ENCODE data around the gene HMCN1. TPM values are rescaled to one million over a fixed set of nuclear protein-coding genes. Genes with fewer than 3 reads are reported as not detected.

Gene HMCN1
- total and polyA plus RNA-seq, 4 experiments from 2014 or later = 0.19 to 0.29 TPM; not detected in 2

DNA sequence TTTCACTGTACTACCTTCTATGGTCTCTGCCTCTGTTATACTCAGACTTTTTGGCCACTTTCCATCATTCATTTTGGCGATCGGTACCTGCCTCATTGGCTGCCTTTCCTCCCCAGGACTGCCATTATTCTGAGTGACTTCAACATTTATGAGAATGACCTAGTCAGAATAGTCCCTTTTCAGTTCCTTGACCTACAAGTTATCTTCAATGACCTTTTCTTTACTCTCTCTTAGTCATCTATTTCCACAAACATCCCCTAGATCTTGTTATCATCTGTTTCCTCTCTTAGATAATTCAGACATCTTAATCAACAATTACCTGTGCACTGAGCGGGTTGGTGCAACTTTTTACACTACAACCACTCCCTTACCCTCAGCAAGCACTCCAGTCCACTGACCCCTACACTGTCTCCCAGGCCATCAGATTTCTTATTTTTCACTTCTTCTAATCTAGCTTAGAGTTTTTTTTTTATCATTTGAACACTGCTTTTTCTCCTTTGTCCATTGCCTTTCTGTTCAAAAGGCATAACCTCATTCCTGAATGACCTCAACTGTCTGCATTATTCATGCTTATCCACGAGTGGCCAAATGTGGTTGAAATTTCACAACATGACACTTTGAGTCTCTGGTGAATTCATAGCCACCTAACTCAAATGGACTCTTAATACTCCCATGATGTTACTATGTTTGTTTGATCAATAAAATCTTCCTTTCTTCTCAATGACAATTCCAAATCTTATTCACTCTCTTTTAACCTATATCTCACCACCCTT is 112.7 kb downstream of the HMCN1 start:
- no peaks in the 10 kb centered on the region for H3K36me3 ChIP-seq (ENCODE audit: insufficient read depth, low read length)
- POLR2A ChIA-PET (ENCODE audit: partially characterized antibody) = no interaction called here
- H3K9me3 ChIP-seq (ENCODE audit: control insufficient read depth in 1 of 2, low read length in 2 of 2) = no peaks in the 10 kb centered on the region
- intact Hi-C loops (cut with micrococcal nuclease) = no loop called here
- Mint-ChIP-seq H3K27ac (no peak overlapping the region), H3K36me3 (no peaks in the 10 kb centered on the region), H3K27me3 (peaks cover 1 to 2% of the 10 kb centered on the region in 2 donors), H3K9me3 (no peaks in the 10 kb centered on the region), H3K4me3 (no peak overlapping the region), H3K4me1 (no peaks in the 10 kb centered on the region)
- H3K27me3 ChIP-seq (ENCODE audit: insufficient read depth, low read length) = no peaks in the 10 kb centered on the region
- H3K4me3 ChIP-seq (ENCODE audit: low read length in 2 of 2) = no peak overlapping the region
- no peak overlapping the region for H3K27ac ChIP-seq (ENCODE audit: low read depth, low read length)
- no peak for DNase-seq
- H3K4me1 ChIP-seq (ENCODE audit: insufficient read depth, low read length) = no peaks in the 10 kb centered on the region
- CTCF ChIA-PET (ENCODE audit: partially characterized antibody) = no interaction called here

DNA sequence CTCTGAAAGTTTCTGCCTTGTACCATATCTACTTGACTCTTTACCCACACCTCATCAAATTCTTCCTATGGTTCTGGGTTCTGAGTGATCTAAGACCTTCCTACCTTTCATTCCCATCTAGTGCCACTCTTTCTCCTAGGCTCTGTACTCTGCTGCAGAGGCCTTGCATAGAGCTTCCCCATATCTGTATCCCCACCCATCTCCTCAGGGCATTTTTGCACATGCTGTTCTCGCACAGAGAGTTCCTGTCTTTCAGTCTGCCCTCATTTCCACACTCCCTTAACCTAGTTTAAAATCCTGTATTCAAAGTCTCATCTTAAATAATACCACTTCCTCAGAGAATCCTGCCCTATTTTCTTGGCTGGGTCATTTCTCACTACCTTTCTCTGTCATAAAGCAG is 114.8 kb downstream of the HMCN1 start:
- no peaks in the 10 kb centered on the region for H3K9me3 ChIP-seq (ENCODE audit: control insufficient read depth in 1 of 2, low read length in 2 of 2)
- CTCF ChIA-PET (ENCODE audit: partially characterized antibody) = no interaction called here
- no peak for DNase-seq
- Mint-ChIP-seq H3K4me3 (no peak overlapping the region), H3K4me1 (no peaks in the 10 kb centered on the region), H3K27ac (no peak overlapping the region), H3K9me3 (no peaks in the 10 kb centered on the region), H3K27me3 (no peaks in the 10 kb centered on the region), H3K36me3 (no peaks in the 10 kb centered on the region)
- no peak overlapping the region for H3K4me3 ChIP-seq (ENCODE audit: low read length in 2 of 2)
- intact Hi-C loops (cut with micrococcal nuclease) = no loop called here
- no peaks in the 10 kb centered on the region for H3K4me1 ChIP-seq (ENCODE audit: insufficient read depth, low read length)
- no peaks in the 10 kb centered on the region for H3K36me3 ChIP-seq (ENCODE audit: insufficient read depth, low read length)
- POLR2A ChIA-PET (ENCODE audit: partially characterized antibody) = no interaction called here
- H3K27ac ChIP-seq (ENCODE audit: low read depth, low read length) = no peak overlapping the region
- H3K27me3 ChIP-seq (ENCODE audit: insufficient read depth, low read length) = no peaks in the 10 kb centered on the region

DNA sequence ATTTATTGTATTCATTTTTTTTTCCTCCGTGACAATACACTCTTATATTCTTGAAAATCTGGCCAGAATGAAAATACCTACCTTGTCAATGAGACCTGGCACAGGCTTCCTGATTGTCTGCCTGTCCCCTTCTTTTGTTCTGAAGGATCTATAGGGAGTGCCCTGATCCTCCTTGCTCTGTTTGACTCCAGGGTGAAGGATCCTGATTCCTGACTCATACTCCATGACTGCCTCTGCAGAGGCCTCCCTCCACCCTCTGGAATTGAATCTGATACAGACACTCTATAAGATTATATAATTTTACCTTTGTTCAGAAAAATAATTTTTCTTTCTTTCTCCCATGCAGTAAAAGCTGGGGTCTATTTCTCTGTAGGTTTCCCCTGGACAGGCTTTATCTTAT is 116.2 kb downstream of the HMCN1 start:
- Mint-ChIP-seq H3K36me3 (no peaks in the 10 kb centered on the region), H3K4me3 (no peak overlapping the region), H3K4me1 (no peaks in the 10 kb centered on the region), H3K9me3 (no peaks in the 10 kb centered on the region), H3K27ac (no peak overlapping the region), H3K27me3 (no peaks in the 10 kb centered on the region)
- no peaks in the 10 kb centered on the region for H3K4me1 ChIP-seq (ENCODE audit: insufficient read depth, low read length)
- no peaks in the 10 kb centered on the region for H3K36me3 ChIP-seq (ENCODE audit: insufficient read depth, low read length)
- no peak overlapping the region for H3K4me3 ChIP-seq (ENCODE audit: low read length in 2 of 2)
- ChIA-PET POLR2A (ENCODE audit: partially characterized antibody) (no interaction called here), CTCF (ENCODE audit: partially characterized antibody) (no interaction called here)
- no peaks in the 10 kb centered on the region for H3K27me3 ChIP-seq (ENCODE audit: insufficient read depth, low read length)
- DNase-seq = no peak
- intact Hi-C loops (cut with micrococcal nuclease) = no loop called here
- H3K9me3 ChIP-seq (ENCODE audit: control insufficient read depth in 1 of 2, low read length in 2 of 2) = no peaks in the 10 kb centered on the region
- H3K27ac ChIP-seq (ENCODE audit: low read depth, low read length) = no peak overlapping the region

DNA sequence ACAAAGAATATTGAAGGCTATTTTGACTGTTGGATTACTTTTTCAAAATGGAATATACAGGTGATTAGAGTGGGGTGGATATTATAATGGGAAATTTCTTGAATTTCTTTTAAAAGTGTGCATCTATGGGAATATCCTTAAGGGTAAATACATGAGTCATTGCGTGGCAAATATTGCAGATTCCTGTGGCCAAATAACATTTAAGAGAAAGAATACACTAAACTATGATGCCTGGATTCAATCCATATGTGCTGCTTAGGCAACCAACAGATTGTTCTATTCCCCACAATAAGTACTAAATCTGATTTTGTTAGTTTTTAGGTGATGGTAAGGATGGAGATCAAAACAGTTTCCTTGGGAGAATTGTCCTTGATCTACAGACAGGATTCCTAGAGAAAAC is 119.5 kb downstream of the HMCN1 start:
- DNase-seq = no peak
- Histone ChIP-seq H3K27ac (ENCODE audit: low read depth, low read length) (no peak overlapping the region), H3K27me3 (ENCODE audit: insufficient read depth, low read length) (no peaks in the 10 kb centered on the region), H3K36me3 (ENCODE audit: insufficient read depth, low read length) (no peaks in the 10 kb centered on the region), H3K4me3 (ENCODE audit: low read length in 2 of 2) (no peak overlapping the region), H3K9me3 (ENCODE audit: control insufficient read depth in 1 of 2, low read length in 2 of 2) (no peaks in the 10 kb centered on the region), H3K4me1 (ENCODE audit: insufficient read depth, low read length) (no peaks in the 10 kb centered on the region)
- no peaks in the 10 kb centered on the region for H3K27me3 Mint-ChIP-seq
- no peaks in the 10 kb centered on the region for H3K9me3 Mint-ChIP-seq
- no peaks in the 10 kb centered on the region for H3K36me3 Mint-ChIP-seq
- no peak overlapping the region for H3K27ac Mint-ChIP-seq
- POLR2A ChIA-PET (ENCODE audit: partially characterized antibody) = no interaction called here
- intact Hi-C loops (cut with micrococcal nuclease) = no loop called here
- CTCF ChIA-PET (ENCODE audit: partially characterized antibody) = no interaction called here
- no peak overlapping the region for H3K4me3 Mint-ChIP-seq
- H3K4me1 Mint-ChIP-seq = no peaks in the 10 kb centered on the region

DNA sequence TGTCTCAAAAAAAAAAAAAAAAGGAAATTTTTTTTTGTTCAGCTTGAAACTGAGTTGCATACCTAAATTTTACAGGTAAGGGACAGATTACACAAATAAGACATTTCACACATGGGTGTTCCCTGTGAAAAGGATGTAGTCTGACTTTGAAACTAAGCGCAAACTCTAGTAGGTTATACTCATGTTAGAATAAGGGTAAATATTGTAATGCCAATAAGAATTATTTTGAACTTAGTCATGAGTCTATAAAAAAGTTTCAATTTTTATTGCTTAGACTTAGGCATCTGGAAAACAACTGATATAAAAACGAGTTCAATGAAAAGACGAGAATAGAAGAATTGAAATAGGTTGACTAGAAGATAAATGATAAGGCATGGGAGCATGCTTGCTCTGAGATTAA is 122.3 kb downstream of the HMCN1 start:
- Histone ChIP-seq H3K27me3 (ENCODE audit: insufficient read depth, low read length) (no peaks in the 10 kb centered on the region), H3K27ac (ENCODE audit: low read depth, low read length) (no peak overlapping the region), H3K4me3 (ENCODE audit: low read length in 2 of 2) (no peak overlapping the region), H3K36me3 (ENCODE audit: insufficient read depth, low read length) (no peaks in the 10 kb centered on the region), H3K9me3 (ENCODE audit: control insufficient read depth in 1 of 2, low read length in 2 of 2) (no peaks in the 10 kb centered on the region), H3K4me1 (ENCODE audit: insufficient read depth, low read length) (no peaks in the 10 kb centered on the region)
- no peak overlapping the region for H3K27ac Mint-ChIP-seq
- peaks cover 0 to 2% of the 10 kb centered on the region in 2 donors for H3K27me3 Mint-ChIP-seq
- no peak overlapping the region for H3K4me3 Mint-ChIP-seq
- no peaks in the 10 kb centered on the region for H3K4me1 Mint-ChIP-seq
- DNase-seq = no peak
- ChIA-PET POLR2A (ENCODE audit: partially characterized antibody) (no interaction called here), CTCF (ENCODE audit: partially characterized antibody) (no interaction called here)
- H3K9me3 Mint-ChIP-seq = no peaks in the 10 kb centered on the region
- no peaks in the 10 kb centered on the region for H3K36me3 Mint-ChIP-seq
- intact Hi-C loops (cut with micrococcal nuclease) = no loop called here

DNA sequence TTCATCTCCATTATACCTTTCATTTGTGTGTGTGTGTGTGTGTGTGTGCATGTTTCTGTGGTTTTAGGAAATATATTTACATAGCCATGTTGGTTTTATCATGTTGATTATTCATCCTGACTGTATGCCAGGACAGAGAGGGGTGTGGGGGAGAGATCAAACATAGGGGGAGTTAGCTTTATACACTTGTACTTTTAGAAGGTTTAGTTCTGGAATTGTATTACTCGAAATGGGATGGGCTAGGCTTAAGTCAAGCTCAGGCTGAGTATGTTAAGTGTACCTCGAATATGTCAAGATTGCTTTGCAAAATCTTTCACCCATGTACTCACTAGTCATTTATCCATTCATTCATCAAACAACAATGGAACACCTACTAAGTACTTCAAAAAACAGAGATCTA is 123.3 kb downstream of the HMCN1 start:
- Histone ChIP-seq H3K27me3 (ENCODE audit: insufficient read depth, low read length) (no peaks in the 10 kb centered on the region), H3K9me3 (ENCODE audit: control insufficient read depth in 1 of 2, low read length in 2 of 2) (no peaks in the 10 kb centered on the region), H3K36me3 (ENCODE audit: insufficient read depth, low read length) (no peaks in the 10 kb centered on the region), H3K4me3 (ENCODE audit: low read length in 2 of 2) (no peak overlapping the region), H3K4me1 (ENCODE audit: insufficient read depth, low read length) (no peaks in the 10 kb centered on the region), H3K27ac (ENCODE audit: low read depth, low read length) (no peak overlapping the region)
- no peak for DNase-seq
- ChIA-PET CTCF (ENCODE audit: partially characterized antibody) (no interaction called here), POLR2A (ENCODE audit: partially characterized antibody) (no interaction called here)
- Mint-ChIP-seq H3K27me3 (peaks cover 2% of the 10 kb centered on the region in 2 donors), H3K9me3 (no peaks in the 10 kb centered on the region), H3K36me3 (no peaks in the 10 kb centered on the region), H3K4me3 (no peak overlapping the region), H3K4me1 (no peaks in the 10 kb centered on the region), H3K27ac (no peak overlapping the region)
- intact Hi-C loops (cut with micrococcal nuclease) = no loop called here

DNA sequence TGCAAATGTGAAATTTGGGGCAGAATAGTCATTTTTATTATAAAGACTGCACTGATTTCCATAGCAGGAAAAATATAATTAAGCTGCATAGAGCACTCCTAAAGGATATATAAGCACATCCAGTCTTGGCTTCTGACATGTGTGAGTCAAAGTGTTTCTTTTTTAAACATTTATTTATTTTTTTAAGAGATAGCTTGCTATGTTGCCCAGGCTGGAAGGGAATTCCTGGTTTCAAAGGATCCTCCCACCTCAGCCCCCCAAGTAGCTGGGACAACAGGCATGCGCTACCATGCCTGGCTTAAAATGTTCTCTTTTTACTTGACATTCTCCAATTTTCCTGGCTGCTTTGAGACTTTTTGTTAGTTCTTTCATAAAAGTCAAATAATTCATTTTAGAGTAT is 126.1 kb downstream of the HMCN1 start:
- H3K4me3 ChIP-seq (ENCODE audit: low read length in 2 of 2) = no peak overlapping the region
- POLR2A ChIA-PET (ENCODE audit: partially characterized antibody) = no interaction called here
- CTCF ChIA-PET (ENCODE audit: partially characterized antibody) = no interaction called here
- no peak overlapping the region for H3K27ac Mint-ChIP-seq
- no peaks in the 10 kb centered on the region for H3K9me3 ChIP-seq (ENCODE audit: control insufficient read depth in 1 of 2, low read length in 2 of 2)
- no peaks in the 10 kb centered on the region for H3K36me3 Mint-ChIP-seq
- DNase-seq = no peak
- H3K4me1 Mint-ChIP-seq = no peaks in the 10 kb centered on the region
- H3K27me3 ChIP-seq (ENCODE audit: insufficient read depth, low read length) = no peaks in the 10 kb centered on the region
- no peak overlapping the region for H3K4me3 Mint-ChIP-seq
- H3K36me3 ChIP-seq (ENCODE audit: insufficient read depth, low read length) = no peaks in the 10 kb centered on the region
- H3K27me3 Mint-ChIP-seq = peaks cover 2 to 4% of the 10 kb centered on the region in 2 donors
- intact Hi-C loops (cut with micrococcal nuclease) = no loop called here
- no peaks in the 10 kb centered on the region for H3K4me1 ChIP-seq (ENCODE audit: insufficient read depth, low read length)
- no peaks in the 10 kb centered on the region for H3K9me3 Mint-ChIP-seq
- H3K27ac ChIP-seq (ENCODE audit: low read depth, low read length) = no peak overlapping the region

DNA sequence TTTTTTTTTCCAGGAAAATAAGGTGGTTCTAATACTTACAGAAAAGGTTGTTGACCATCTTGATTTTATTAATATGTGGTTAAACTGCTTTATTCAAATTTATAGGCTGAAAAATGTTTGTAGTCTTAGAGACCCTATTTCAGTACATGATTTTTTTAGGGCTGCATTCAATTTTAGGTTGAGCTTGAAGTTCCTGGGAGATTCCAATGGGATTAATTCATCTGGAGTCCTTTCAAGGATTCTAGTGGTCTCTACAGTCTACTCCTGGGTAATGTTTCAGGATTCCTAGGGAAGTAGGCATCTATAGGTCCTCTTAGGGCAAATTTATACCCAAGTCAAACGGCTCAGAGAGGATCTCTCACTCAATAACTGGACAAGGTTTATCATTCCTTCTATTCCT is 126.7 kb downstream of the HMCN1 start:
- Mint-ChIP-seq H3K4me3 (no peak overlapping the region), H3K27me3 (peaks cover 2 to 4% of the 10 kb centered on the region in 2 donors), H3K27ac (no peak overlapping the region), H3K36me3 (no peaks in the 10 kb centered on the region), H3K4me1 (no peaks in the 10 kb centered on the region), H3K9me3 (no peaks in the 10 kb centered on the region)
- no peaks in the 10 kb centered on the region for H3K36me3 ChIP-seq (ENCODE audit: insufficient read depth, low read length)
- intact Hi-C loops (cut with micrococcal nuclease) = no loop called here
- no peaks in the 10 kb centered on the region for H3K4me1 ChIP-seq (ENCODE audit: insufficient read depth, low read length)
- no peak overlapping the region for H3K27ac ChIP-seq (ENCODE audit: low read depth, low read length)
- H3K9me3 ChIP-seq (ENCODE audit: control insufficient read depth in 1 of 2, low read length in 2 of 2) = no peaks in the 10 kb centered on the region
- CTCF ChIA-PET (ENCODE audit: partially characterized antibody) = no interaction called here
- POLR2A ChIA-PET (ENCODE audit: partially characterized antibody) = no interaction called here
- DNase-seq = no peak
- no peak overlapping the region for H3K4me3 ChIP-seq (ENCODE audit: low read length in 2 of 2)
- no peaks in the 10 kb centered on the region for H3K27me3 ChIP-seq (ENCODE audit: insufficient read depth, low read length)

Data from CD4-positive, alpha-beta memory T cell (primary cell).